Heart left ventricle (tissue), 16 donors: ENCODE results near the gene TRERF1. TPM values are rescaled to one million over a fixed set of nuclear protein-coding genes. Genes with fewer than 3 reads are reported as not detected.

Source experiments
- ATAC-seq, 4 donors: fragments of 200-7000 bp; cut with Tn5 transposase; one replicate each; pipeline ENCODE4 v1.9.1; 2020 to 2022; ENCODE audit warnings: moderate library complexity in 4 of 4, mild to moderate bottlenecking in 3 of 4, moderate number of reproducible peaks in 1 of 4
- DNase-seq, 5 donors: peaks; one replicate each; pipeline ENCODE4 v3.0.0-alpha.2; 2020
- H3K27ac ChIP-seq, 12 donors: fragments of 200-600 bp; sonication (generic) in 4 of 12; one replicate each; pipeline versions ENCODE4 v1.5.0 to v1.8.0; 2016 to 2022; ENCODE audit warnings: mild to moderate bottlenecking in 2 of 12
- H3K27me3 ChIP-seq, 9 donors: fragments of 200-600 bp; sonication (generic) in 2 of 9; one replicate each; pipeline versions ENCODE4 v1.5.1 to v1.8.0; 2016 to 2022; ENCODE audit warnings: mild to moderate bottlenecking in 3 of 9
- H3K36me3 ChIP-seq, 9 donors: fragments of 200-600 bp; sonication (generic) in 2 of 9; one replicate each; pipeline versions ENCODE4 v1.5.0 to v1.8.0; 2018 to 2022; ENCODE audit warnings: mild to moderate bottlenecking in 2 of 9
- H3K4me1 ChIP-seq, 12 donors: fragments of 200-600 bp; sonication (generic) in 4 of 12; one replicate each; pipeline versions ENCODE4 v1.5.0 to v1.8.0; 2016 to 2022; ENCODE audit warnings: mild to moderate bottlenecking in 3 of 12
- H3K4me3 ChIP-seq, 12 donors: fragments of 200-600 bp; sonication (generic) in 4 of 12; one replicate each; pipeline versions ENCODE4 v1.5.0 to v1.8.0; 2017 to 2022; ENCODE audit warnings: mild to moderate bottlenecking in 9 of 12, moderate library complexity in 4 of 12
- H3K9me3 ChIP-seq, 12 donors: fragments of 200-600 bp; sonication (generic) in 4 of 12; one replicate each; pipeline versions ENCODE4 v1.5.0 to v1.8.0; 2016 to 2022; ENCODE audit warnings: mild to moderate bottlenecking in 1 of 12
- POLR2A ChIP-seq, 2 donors: fragments of 450-650 bp; IDR thresholded peaks; one replicate each; pipeline ENCODE4 v1.6.1; 2017; ENCODE audit warnings: antibody characterized with exemption in 2 of 2, mild to moderate bottlenecking in 2 of 2, moderate library complexity in 2 of 2
- WGBS, 4 donors: extraction: QIAGEN DNeasy Blood & Tissue Kit in 2 of 4; methylation state at CpG; one replicate each; pipeline versions ENCODE4 v1.1.5 to v1.1.7; 2013 to 2018; 5-methylcytosine and 5-hydroxymethylcytosine counted together
- intact Hi-C, 10 donors: fragments of 100-400 bp; cut with DNase I; formaldehyde crosslinking; loops; one replicate each; pipeline versions ENCODE4 v1.11.1 to v1.14.2; 2022
- polyA plus RNA-seq, 2 donors: library from polyadenylated mRNA; stranded (reverse); fragments of 200-250 nt; gene quantifications; one replicate each; pipeline ENCODE4 v1.2.3, GENCODE V29; 2013
- total RNA-seq, 9 donors: library from RNA; depleted of rRNA in 2 of 9; stranded (reverse); fragments of >200 nt in 2 of 9; fragmentation: NEBNext Ultra II Directional in 3 of 9; extraction: Animal tissue kit (Norgen Biotek cat#: 25700) in 3 of 9; gene quantifications; one replicate each; pipeline versions ENCODE4 v1.1.0 to v1.2.4, GENCODE V29; 2016 to 2023
- TF ChIP-seq, protein P1 (sequence below), 12 donors: fragments of 200-600 bp; sonication (generic) in 4 of 12; IDR thresholded peaks; one replicate each; pipeline versions ENCODE4 v1.5.0 to v1.8.0; 2018 to 2022; ENCODE audit warnings: antibody characterized with exemption in 12 of 12, mild to moderate bottlenecking in 5 of 12
- donor health status: ischemic (EF 13 %, LVEDD 7.1; RV severe dilation, severe dysfunction).
- donor health status: healthy with polysubstance abuse.
- donor health status: DM: no; HTN: yes; CAD: no.
- donor health status: DM: no; HTN: no; CAD: no.
- donor health status: ischemic (EF 25% LVEDD 6.9; RV normal size, moderate dysfunction).
- donor health status: ischemic (EF 25% LVEDD 5.7; RV mildly dilated, moderate dysfunction).
- donor health status: healthy.
- donor health status: DM: yes; HTN: yes; CAD: no.
- donor health status: ischemic (EF 35%, LVEDD 5.7; RV mildly dilated, moderate dysfunction).
- donor health status: nonischemic (EF 11% LVEDD 7.7; RV severe dilation, severe dysfunction).
- donor health status: DM: yes; HTN: yes; CAD: no.
- donor health status: PGD.
- donor health status: ischemic (EF 29% LVEDD 5.4; RV normal size, mild dysfunction).
- donor health status: nonischemic (EF 23%, LVEDD 6.1; RV moderate dilation, normal function).

The TRERF1 gene
- total and polyA plus RNA-seq, 11 donors: 0.53 to 4.5 (median 1.5) TPM

GRCh38 chr6:42249279-42249678 lies 202.4 kb downstream of the TRERF1 start:
- Histone ChIP-seq H3K36me3 (peaks cover 0 to 59% (median 14%) of the 10 kb centered on the region in 9 donors), H3K4me3 (no peak overlapping the region), H3K27me3 (no peaks in the 10 kb centered on the region), H3K27ac (peak overlapping the region in 2 of 12 donors; percentile 18 to 24), H3K4me1 (peaks cover 0 to 48% (median 22%) of the 10 kb centered on the region in 12 donors), H3K9me3 (no peaks in the 10 kb centered on the region)
- DNase-seq (peak in 2 of 5 donors; percentile 41 to 44), ATAC-seq (peak in 2 of 4 donors; percentile 17 to 23)
- intact Hi-C loops: no loop called here
- WGBS, 4 donors: 44 to 79% (median 56%) methylated on average over 3 of the region's 3 CpGs
- TF ChIP-seq, protein P1, sequence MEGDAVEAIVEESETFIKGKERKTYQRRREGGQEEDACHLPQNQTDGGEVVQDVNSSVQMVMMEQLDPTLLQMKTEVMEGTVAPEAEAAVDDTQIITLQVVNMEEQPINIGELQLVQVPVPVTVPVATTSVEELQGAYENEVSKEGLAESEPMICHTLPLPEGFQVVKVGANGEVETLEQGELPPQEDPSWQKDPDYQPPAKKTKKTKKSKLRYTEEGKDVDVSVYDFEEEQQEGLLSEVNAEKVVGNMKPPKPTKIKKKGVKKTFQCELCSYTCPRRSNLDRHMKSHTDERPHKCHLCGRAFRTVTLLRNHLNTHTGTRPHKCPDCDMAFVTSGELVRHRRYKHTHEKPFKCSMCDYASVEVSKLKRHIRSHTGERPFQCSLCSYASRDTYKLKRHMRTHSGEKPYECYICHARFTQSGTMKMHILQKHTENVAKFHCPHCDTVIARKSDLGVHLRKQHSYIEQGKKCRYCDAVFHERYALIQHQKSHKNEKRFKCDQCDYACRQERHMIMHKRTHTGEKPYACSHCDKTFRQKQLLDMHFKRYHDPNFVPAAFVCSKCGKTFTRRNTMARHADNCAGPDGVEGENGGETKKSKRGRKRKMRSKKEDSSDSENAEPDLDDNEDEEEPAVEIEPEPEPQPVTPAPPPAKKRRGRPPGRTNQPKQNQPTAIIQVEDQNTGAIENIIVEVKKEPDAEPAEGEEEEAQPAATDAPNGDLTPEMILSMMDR (IDR thresholded peaks at IDR 0.05): no peak
- TF ChIP-seq POLR2A (IDR thresholded peaks at IDR 0.05): no peak

DNA sequence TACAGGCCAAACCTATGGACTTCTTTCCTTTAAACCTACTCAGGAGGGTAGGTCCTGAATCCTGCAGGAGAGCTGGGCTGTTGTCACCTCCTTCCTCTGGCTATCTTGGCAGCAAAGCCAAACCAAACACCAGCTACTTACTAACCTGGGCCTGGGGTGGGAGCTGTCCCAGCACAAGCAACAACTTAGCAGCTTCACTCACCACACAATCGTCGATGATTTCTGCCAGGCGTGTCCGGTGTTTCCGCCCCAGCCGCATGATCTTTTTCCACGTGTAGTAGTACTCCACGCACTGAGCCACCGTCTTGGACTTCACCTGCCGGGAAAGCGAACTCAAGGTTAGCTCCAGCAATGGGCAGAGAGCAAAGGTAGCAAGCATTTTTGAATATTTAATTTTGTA lies 208.7 kb downstream of the TRERF1 start:
- no peaks in the 10 kb centered on the region for H3K4me1 ChIP-seq
- WGBS, 4 donors: 77 to 97% (median 95%) methylated on average over 11 of the region's 11 CpGs
- no peak overlapping the region for H3K4me3 ChIP-seq
- no peaks in the 10 kb centered on the region for H3K27me3 ChIP-seq
- intact Hi-C loops: no loop called here
- TF ChIP-seq, protein P1 (IDR thresholded peaks at IDR 0.05): no peak
- no peak for TF ChIP-seq POLR2A (IDR thresholded peaks at IDR 0.05)
- no peak overlapping the region for H3K27ac ChIP-seq
- ATAC-seq (peak in 1 of 4 donors; percentile 42), DNase-seq (peak in 1 of 5 donors; percentile 52)
- H3K9me3 ChIP-seq: no peaks in the 10 kb centered on the region
- peaks cover 0 to 79% (median 24%) of the 10 kb centered on the region in 9 donors for H3K36me3 ChIP-seq

- intact Hi-C loops: no loop called here
- 89 to 93% (median 92%) methylated on average over 5 of the region's 5 CpGs for WGBS, 4 donors
- TF ChIP-seq, protein P1 (IDR thresholded peaks at IDR 0.05): no peak
- no peak for TF ChIP-seq POLR2A (IDR thresholded peaks at IDR 0.05)
Observed at GRCh38 chr6:42241915-42242314, 209.8 kb downstream of the TRERF1 start.

GRCh38 chr6:42239736-42240375 lies 211.9 kb downstream of the TRERF1 start:
- Histone ChIP-seq H3K36me3 (peaks cover 0 to 72% (median 22%) of the 10 kb centered on the region in 9 donors), H3K4me3 (no peak overlapping the region), H3K4me1 (peaks cover 0 to 9% (median 0%) of the 10 kb centered on the region in 12 donors), H3K27ac (no peak overlapping the region), H3K27me3 (no peaks in the 10 kb centered on the region), H3K9me3 (no peaks in the 10 kb centered on the region)
- TF ChIP-seq, protein P1 (IDR thresholded peaks at IDR 0.05): no peak
- no peak for TF ChIP-seq POLR2A (IDR thresholded peaks at IDR 0.05)
- ATAC-seq (peak in 2 of 4 donors; percentile 22 to 43), DNase-seq (no peak)
- intact Hi-C loops: no loop called here
- 91 to 94% (median 93%) methylated on average over 7 of the region's 7 CpGs for WGBS, 4 donors

More at GRCh38 chr6:42241915-42242314, 209.8 kb downstream of the TRERF1 start:
- no peak overlapping the region for H3K4me3 ChIP-seq
- H3K9me3 ChIP-seq: no peaks in the 10 kb centered on the region
- DNase-seq (no peak), ATAC-seq (no peak)
- peaks cover 0 to 6% (median 0%) of the 10 kb centered on the region in 12 donors for H3K4me1 ChIP-seq
- no peak overlapping the region for H3K27ac ChIP-seq
- H3K36me3 ChIP-seq: peaks cover 0 to 73% (median 24%) of the 10 kb centered on the region in 9 donors
- H3K27me3 ChIP-seq: no peaks in the 10 kb centered on the region
